ENCODE results near the gene KIF1A. TPM values are rescaled to one million over a fixed set of nuclear protein-coding genes. Genes with fewer than 3 reads are reported as not detected.

The KIF1A gene
- total and polyA plus RNA-seq, 2 of the 8 experiments (the other 6 are each of a cell fraction or from before 2014, with no cell fraction given), result 61.3 to 281 TPM

DNA sequence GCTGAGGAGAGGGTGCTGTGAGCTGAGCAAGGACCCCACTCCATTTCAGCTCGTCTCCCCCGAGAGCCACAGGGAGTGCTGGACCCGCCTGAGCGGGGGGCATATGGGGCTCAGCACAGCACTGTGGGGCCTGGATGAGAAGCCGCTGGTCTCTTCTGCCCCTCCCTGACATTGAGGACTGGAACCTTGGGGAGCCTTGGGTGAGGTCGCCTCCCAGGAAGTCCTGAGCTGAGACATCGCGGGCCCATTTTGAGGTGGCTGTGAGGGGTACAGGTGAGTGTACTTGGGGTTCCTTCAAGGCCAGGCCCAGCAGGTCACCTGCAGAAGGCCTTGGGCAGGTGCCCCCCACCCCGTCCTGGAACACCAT is 131.5 kb downstream of the KIF1A start:
- no peak overlapping the region for H3K56ac ChIP-seq (replicated peaks; ENCODE audit: insufficient read length, low read depth, low read length)
- FAIRE-seq (no peak), DNase-seq (ENCODE audit: low read depth in 1 of 2, low spot score in 2 of 2) (peak in 1 of 2 experiments; percentile 33)
- H2AK5ac ChIP-seq (ENCODE audit: low read depth, low read length), result no peak overlapping the region
- ChIA-PET CTCF (ENCODE audit: partially characterized antibody) (interaction anchor here (0.6 to 1.6 kb wide), 3 partner anchors 14 to 123 kb away, joined by 3 read pairs; no protein-coding TSS in a partner anchor), POLR2A (ENCODE audit: partially characterized antibody) (no interaction called here)
- no peak overlapping the region for H3K14ac ChIP-seq (ENCODE audit: insufficient read length)
- no peak overlapping the region for H3K23ac ChIP-seq (ENCODE audit: insufficient read length)
- no peak overlapping the region for H4K8ac ChIP-seq (ENCODE audit: extremely low read depth, insufficient read depth, low read length)
- no peaks in the 10 kb centered on the region; a peak in 1 of 7 replicates for H3K27me3 ChIP-seq (replicated peaks in 1 of 4; ENCODE audit: control insufficient read depth in 3 of 4, extremely low read depth in 1 of 4, insufficient read depth in 3 of 4, low read length in 3 of 4)
- H2BK20ac ChIP-seq (ENCODE audit: low read length), result no peak overlapping the region
- no peaks in the 10 kb centered on the region for H3K23me2 ChIP-seq (ENCODE audit: low read depth, low read length)
- no peak overlapping the region for H4K91ac ChIP-seq (replicated peaks; ENCODE audit: insufficient read length, low read length)
- H3K79me1 ChIP-seq (ENCODE audit: low read depth, low read length), result no peaks in the 10 kb centered on the region
- H3K4ac ChIP-seq (replicated peaks; ENCODE audit: insufficient read length, low read depth, low read length), result no peak overlapping the region
- H4K5ac ChIP-seq (ENCODE audit: insufficient read length, low read depth, low read length), result no peak overlapping the region
- no peaks in the 10 kb centered on the region for H3K79me2 ChIP-seq (ENCODE audit: control insufficient read depth in 1 of 2, insufficient read depth in 2 of 2, low read length in 2 of 2)
- no peaks in the 10 kb centered on the region for H3K36me3 ChIP-seq (ENCODE audit: control insufficient read depth in 2 of 4, insufficient read depth in 4 of 4, low read length in 3 of 4)
- H2BK15ac ChIP-seq (ENCODE audit: low read length), result no peak overlapping the region
- H2BK5ac ChIP-seq (ENCODE audit: low read depth, low read length), result no peak overlapping the region
- H2AFZ ChIP-seq (ENCODE audit: low read length), result no peak overlapping the region
- 90% methylated on average over 8 of the region's 9 CpGs; no CpG with 5 or more reads in 1 of the 2 experiments for WGBS, 2 experiments (ENCODE audit: extremely low coverage in 1 of 2, insufficient coverage in 1 of 2, insufficient read length in 1 of 2, insufficient replicate concordance in 2 of 2, low coverage in 1 of 2, low lambda C conversion rate in 2 of 2, missing lambda C conversion rate in 1 of 2)
- H3K27ac ChIP-seq (ENCODE audit: low read depth, low read length), result no peak overlapping the region
- H2BK12ac ChIP-seq (ENCODE audit: low read depth, low read length), result no peak overlapping the region
- no peak overlapping the region for H3K9ac ChIP-seq (replicated peaks in 1 of 4; ENCODE audit: extremely low read depth in 1 of 4, low read depth in 3 of 4, low read length in 3 of 4)
- H2BK120ac ChIP-seq (replicated peaks; ENCODE audit: low read depth, low read length), result no peak overlapping the region
- no peak overlapping the region for H3K18ac ChIP-seq (ENCODE audit: extremely low read depth, low read length)
- H3K9me3 ChIP-seq (ENCODE audit: insufficient read depth in 2 of 2, low read depth in 1 of 2, low read length in 1 of 2), result no peaks in the 10 kb centered on the region
- peaks cover 0 to 3% (median 0%) of the 10 kb centered on the region in 4 experiments; a peak in 2 of 7 replicates for H3K4me1 ChIP-seq (replicated peaks in 1 of 4; ENCODE audit: control insufficient read depth in 3 of 4, insufficient read depth in 4 of 4, low read length in 3 of 4)
- no peak overlapping the region for H3K4me2 ChIP-seq (ENCODE audit: insufficient read depth in 1 of 2, low read depth in 2 of 2, low read length in 2 of 2)
- H3K4me3 ChIP-seq (ENCODE audit: extremely low read depth in 1 of 4, insufficient read depth in 2 of 4, low read depth in 3 of 4, low read length in 4 of 4), result no peak overlapping the region
- no peaks in the 10 kb centered on the region for H4K20me1 ChIP-seq (replicated peaks in 1 of 2; ENCODE audit: control insufficient read depth in 1 of 2, insufficient read depth in 2 of 2, low read length in 2 of 2)
- TF ChIP-seq RNF2 (IDR thresholded peaks at IDR 0.05; ENCODE audit: borderline replicate concordance, low read depth, low read length, missing control alignments, poor library complexity, severe bottlenecking) (no peak), CBX8 (IDR thresholded peaks at IDR 0.05; ENCODE audit: borderline replicate concordance, low read depth, low read length) (no peak), TAF7 (optimal IDR thresholded peaks at IDR 0.05; ENCODE audit: borderline replicate concordance, low read depth, low read length) (no peak), NRF1 (IDR thresholded peaks at IDR 0.05; ENCODE audit: low read depth, low read length) (no peak), POU5F1 (IDR thresholded peaks at IDR 0.05; ENCODE audit: low read depth, low read length) (no peak), ZNF274 (IDR thresholded peaks at IDR 0.05; ENCODE audit: borderline replicate concordance, extremely low read depth, low read length) (no peak), SAP30 (IDR thresholded peaks at IDR 0.05; ENCODE audit: insufficient read depth, insufficient replicate concordance, low read length) (no peak), EGR1 (IDR thresholded peaks at IDR 0.05; ENCODE audit: borderline replicate concordance, low read depth, low read length) (no peak), ASH2L (IDR thresholded peaks at IDR 0.05; ENCODE audit: low read length) (no peak), CBX5 (IDR thresholded peaks at IDR 0.05; ENCODE audit: low read depth, low read length) (no peak), HDAC6 (IDR thresholded peaks at IDR 0.05; ENCODE audit: low read depth, low read length) (no peak), POLR2A (IDR thresholded peaks at IDR 0.05; ENCODE audit: control extremely low read depth in 1 of 2, low read depth in 2 of 2, low read length in 2 of 2) (no peak), NANOG (IDR thresholded peaks at IDR 0.05; ENCODE audit: insufficient read depth, low read depth, low read length, poor library complexity, severe bottlenecking) (no peak)
- TF ChIP-seq, protein P1, sequence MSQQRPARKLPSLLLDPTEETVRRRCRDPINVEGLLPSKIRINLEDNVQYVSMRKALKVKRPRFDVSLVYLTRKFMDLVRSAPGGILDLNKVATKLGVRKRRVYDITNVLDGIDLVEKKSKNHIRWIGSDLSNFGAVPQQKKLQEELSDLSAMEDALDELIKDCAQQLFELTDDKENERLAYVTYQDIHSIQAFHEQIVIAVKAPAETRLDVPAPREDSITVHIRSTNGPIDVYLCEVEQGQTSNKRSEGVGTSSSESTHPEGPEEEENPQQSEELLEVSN (IDR thresholded peaks at IDR 0.05), result no peak
